ENCODE measurements around the gene NDE1.

GRCh38 chr16:15611610-15612009 lies 38.4 kb upstream of the NDE1 start:
- TF ChIP-seq, protein P1, sequence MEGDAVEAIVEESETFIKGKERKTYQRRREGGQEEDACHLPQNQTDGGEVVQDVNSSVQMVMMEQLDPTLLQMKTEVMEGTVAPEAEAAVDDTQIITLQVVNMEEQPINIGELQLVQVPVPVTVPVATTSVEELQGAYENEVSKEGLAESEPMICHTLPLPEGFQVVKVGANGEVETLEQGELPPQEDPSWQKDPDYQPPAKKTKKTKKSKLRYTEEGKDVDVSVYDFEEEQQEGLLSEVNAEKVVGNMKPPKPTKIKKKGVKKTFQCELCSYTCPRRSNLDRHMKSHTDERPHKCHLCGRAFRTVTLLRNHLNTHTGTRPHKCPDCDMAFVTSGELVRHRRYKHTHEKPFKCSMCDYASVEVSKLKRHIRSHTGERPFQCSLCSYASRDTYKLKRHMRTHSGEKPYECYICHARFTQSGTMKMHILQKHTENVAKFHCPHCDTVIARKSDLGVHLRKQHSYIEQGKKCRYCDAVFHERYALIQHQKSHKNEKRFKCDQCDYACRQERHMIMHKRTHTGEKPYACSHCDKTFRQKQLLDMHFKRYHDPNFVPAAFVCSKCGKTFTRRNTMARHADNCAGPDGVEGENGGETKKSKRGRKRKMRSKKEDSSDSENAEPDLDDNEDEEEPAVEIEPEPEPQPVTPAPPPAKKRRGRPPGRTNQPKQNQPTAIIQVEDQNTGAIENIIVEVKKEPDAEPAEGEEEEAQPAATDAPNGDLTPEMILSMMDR (IDR thresholded peaks at IDR 0.05) = no peak
- no peak for TF ChIP-seq POLR2A (IDR thresholded peaks at IDR 0.05)
